Measurements from ENCODE around the gene WDR26.
"Not testable (repeated sequence)": the region's sequence is repeated elsewhere in the genome, so short reads cannot be mapped to it uniquely, and the experiment has no call there.

DNA sequence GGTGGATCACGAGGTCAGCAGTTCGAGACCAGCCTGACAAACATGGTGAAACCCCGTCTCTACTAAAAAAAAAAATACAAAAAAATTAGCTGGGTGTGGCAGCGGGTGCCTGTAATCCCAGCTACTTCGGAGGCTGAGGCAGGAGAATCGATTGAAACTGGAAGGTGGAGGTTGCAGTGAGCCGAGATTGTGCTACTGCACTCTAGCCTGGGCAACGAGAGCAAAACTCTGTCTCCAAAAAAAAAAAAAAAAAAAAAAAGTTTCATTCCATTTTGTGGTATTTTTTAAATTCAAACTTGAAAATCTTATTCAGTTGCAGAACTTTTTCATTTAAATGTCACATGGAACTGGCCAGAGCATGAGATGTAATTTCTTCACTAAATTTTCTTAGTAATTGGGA is 7.7 kb downstream of the WDR26 start:
- TF ChIP-seq, protein P1, sequence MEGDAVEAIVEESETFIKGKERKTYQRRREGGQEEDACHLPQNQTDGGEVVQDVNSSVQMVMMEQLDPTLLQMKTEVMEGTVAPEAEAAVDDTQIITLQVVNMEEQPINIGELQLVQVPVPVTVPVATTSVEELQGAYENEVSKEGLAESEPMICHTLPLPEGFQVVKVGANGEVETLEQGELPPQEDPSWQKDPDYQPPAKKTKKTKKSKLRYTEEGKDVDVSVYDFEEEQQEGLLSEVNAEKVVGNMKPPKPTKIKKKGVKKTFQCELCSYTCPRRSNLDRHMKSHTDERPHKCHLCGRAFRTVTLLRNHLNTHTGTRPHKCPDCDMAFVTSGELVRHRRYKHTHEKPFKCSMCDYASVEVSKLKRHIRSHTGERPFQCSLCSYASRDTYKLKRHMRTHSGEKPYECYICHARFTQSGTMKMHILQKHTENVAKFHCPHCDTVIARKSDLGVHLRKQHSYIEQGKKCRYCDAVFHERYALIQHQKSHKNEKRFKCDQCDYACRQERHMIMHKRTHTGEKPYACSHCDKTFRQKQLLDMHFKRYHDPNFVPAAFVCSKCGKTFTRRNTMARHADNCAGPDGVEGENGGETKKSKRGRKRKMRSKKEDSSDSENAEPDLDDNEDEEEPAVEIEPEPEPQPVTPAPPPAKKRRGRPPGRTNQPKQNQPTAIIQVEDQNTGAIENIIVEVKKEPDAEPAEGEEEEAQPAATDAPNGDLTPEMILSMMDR (IDR thresholded peaks at IDR 0.05) = not testable (repeated sequence)
- TF ChIP-seq POLR2A (IDR thresholded peaks at IDR 0.05) = not testable (repeated sequence)

All from testis (tissue), 2 donors.